ENCODE measurements around the gene MMP8.

- TF ChIP-seq EZH2 (optimal IDR thresholded peaks at IDR 0.05; ENCODE audit: low read depth, low read length) = no peak
- no peak for TF ChIP-seq CTCF (IDR thresholded peaks at IDR 0.05; ENCODE audit: low read length)
Measured at GRCh38 chr11:102722821-102723220, 1.9 kb downstream of the MMP8 start.

Measured in MM.1S (cell line).